Posterior vena cava (tissue), 2 donors: ENCODE measurements around the gene SLC25A14. TPM values are rescaled to one million over a fixed set of nuclear protein-coding genes. Genes with fewer than 3 reads are reported as not detected.

Source experiments
- total RNA-seq, 2 donors: library from RNA; stranded (reverse); fragmentation: NEBNext Ultra II Directional; extraction: Animal tissue kit (Norgen Biotek cat#: 25700); gene quantifications; one replicate each; pipeline ENCODE4 v1.2.1, GENCODE V29; 2021
- donor health status: DM: yes; HTN: yes; CAD: no.
- donor health status: DM: yes; HTN: yes; CAD: no.

SLC25A14 gene
- total RNA-seq, 2 donors from 2014 or later, result 6.9 to 8.4 TPM

Other genes with a start within 250 kb of the SLC25A14 start
- gene ELF4, start 229.4 kb upstream of the SLC25A14 start, total RNA-seq, result 10 to 100 TPM; 13.6 to 13.8 TPM
- 10 to 100 TPM; 17.5 to 22.6 TPM for gene AIFM1, start 174.1 kb upstream of the SLC25A14 start, total RNA-seq
- gene RAB33A, start 168.0 kb upstream of the SLC25A14 start, total RNA-seq, result 10 to 100 TPM in 1 of 2 donors, 1 to 10 TPM in 1; 7.4 to 12.7 TPM
- 1 to 10 TPM; 4.4 to 4.7 TPM for gene ZNF280C, start 71.0 kb upstream of the SLC25A14 start, total RNA-seq
- not detected for gene GPR119, start 45.8 kb downstream of the SLC25A14 start, total RNA-seq
- gene RBMX2, start 62.1 kb downstream of the SLC25A14 start, total RNA-seq, result 10 to 100 TPM; 14.9 to 15.0 TPM